ENCODE results near the gene SYNDIG1L. TPM values are rescaled to one million over a fixed set of nuclear protein-coding genes. Genes with fewer than 3 reads are reported as not detected.

Gene SYNDIG1L
- total RNA-seq (not detected), polyA plus RNA-seq (0.19 TPM)

DNA sequence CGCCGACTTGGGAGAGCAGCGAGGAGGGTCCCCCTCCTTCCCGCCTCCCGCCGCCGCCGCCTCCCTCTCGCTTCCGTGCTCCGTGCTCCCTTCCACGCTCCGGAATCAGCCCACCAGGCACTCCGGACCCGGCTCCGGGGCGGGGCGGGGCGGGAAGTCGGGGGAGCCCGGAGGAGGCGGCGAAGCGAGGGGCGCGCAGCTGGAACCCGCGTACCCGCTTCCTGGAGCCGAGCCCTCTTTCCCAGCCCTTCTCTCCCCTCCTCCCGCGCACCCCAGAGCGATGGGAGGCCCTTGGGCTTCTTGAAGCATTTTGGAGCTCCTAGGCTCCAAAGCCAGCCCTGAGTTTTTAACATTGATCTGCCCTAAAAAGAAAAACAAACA, at the start of gene SYNDIG1L:
SYNDIG1L (minus strand) TSS at position 9 of the 381 bp plus-strand sequence. CDS start 16,466 bp downstream, outside the sequence.
- Histone ChIP-seq H3K27ac (ENCODE audit: low read depth) (no peak within 1 kb of the TSS), H3K36me3 (ENCODE audit: insufficient read depth) (no peaks in the 10 kb centered on the region), H3K4me1 (ENCODE audit: insufficient read depth) (peaks cover 2% of the 10 kb centered on the region), H3K4me3 (ENCODE audit: low read depth, low read length) (no peak within 1 kb of the TSS)
- 2% methylated on average over 33 of the region's 33 CpGs for WGBS
- no peak for DNase-seq (ENCODE audit: extremely low spot score)

DNA sequence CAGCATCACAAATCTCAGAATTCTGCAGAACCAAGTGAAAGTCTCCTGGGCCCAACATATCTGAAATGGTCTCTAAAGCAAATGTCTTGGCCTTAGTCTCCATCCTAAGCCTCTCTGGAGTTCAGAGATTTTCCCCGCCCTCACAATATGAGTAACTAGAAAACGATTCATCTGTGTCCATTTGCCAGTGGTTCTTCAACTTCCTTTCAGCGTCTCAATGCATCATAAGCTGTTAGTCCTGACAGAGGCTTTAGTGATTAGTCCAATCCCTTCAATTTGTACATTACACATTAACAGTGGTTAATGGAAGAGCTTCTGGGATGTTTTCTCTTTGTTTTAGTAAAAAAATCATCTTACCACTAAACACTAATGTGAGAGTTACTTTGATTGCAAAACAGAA, 49.7 kb upstream of the SYNDIG1L start:
- Histone ChIP-seq H3K27ac (ENCODE audit: low read depth) (no peak overlapping the region), H3K4me1 (ENCODE audit: insufficient read depth) (no peaks in the 10 kb centered on the region), H3K36me3 (ENCODE audit: insufficient read depth) (no peaks in the 10 kb centered on the region), H3K4me3 (ENCODE audit: low read depth, low read length) (no peak overlapping the region)
- no peak for DNase-seq (ENCODE audit: extremely low spot score)
- 43% methylated on average over 3 of the region's 3 CpGs for WGBS

DNA sequence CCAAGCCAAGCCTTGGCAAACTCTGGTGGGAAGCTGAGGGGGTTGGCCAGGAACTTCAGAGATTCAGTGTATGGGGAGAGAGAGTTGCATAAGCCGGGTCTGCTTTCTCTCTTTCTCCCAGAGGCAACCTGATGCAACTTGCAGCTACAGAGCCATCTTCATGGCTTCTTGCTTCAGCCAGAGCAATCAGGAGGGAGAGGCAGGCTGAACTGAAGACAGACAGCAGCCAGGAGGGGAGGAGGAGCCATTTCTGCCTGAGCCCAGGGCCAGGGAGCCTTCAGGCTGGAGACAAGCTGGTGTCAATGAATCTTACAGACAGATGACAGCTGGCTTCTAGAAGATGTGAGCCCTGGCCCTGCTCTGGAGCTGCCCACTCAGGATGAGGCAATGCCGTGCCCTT, 48.4 kb upstream of the SYNDIG1L start:
- Histone ChIP-seq H3K36me3 (ENCODE audit: insufficient read depth) (no peaks in the 10 kb centered on the region), H3K4me3 (ENCODE audit: low read depth, low read length) (no peak overlapping the region), H3K27ac (ENCODE audit: low read depth) (no peak overlapping the region), H3K4me1 (ENCODE audit: insufficient read depth) (no peaks in the 10 kb centered on the region)
- WGBS: 80% methylated on average over 2 of the region's 2 CpGs
- no peak for DNase-seq (ENCODE audit: extremely low spot score)

DNA sequence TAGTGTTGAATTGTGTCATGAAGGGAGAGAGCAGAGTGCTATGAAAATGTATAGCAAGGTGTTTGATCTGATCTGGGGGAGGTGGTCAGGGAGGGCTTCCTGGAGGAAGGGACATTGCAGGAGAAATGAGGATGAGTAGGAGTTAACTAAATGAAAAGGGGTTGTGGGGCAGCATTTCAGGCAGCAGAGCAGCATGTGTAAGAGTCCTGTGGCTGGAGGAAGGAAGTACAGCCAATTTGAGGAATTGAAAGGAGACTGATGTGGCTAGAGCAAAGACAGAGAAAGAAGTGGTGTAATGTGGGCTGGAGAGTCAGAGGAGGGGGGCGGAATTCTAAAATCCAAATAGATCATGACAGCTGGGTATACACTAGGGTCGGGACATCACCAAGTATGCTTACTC, 46.6 kb upstream of the SYNDIG1L start:
- Histone ChIP-seq H3K4me1 (ENCODE audit: insufficient read depth) (no peaks in the 10 kb centered on the region), H3K4me3 (ENCODE audit: low read depth, low read length) (no peak overlapping the region), H3K27ac (ENCODE audit: low read depth) (no peak overlapping the region), H3K36me3 (ENCODE audit: insufficient read depth) (no peaks in the 10 kb centered on the region)
- 94% methylated on average over 2 of the region's 2 CpGs for WGBS
- DNase-seq (ENCODE audit: extremely low spot score): no peak

DNA sequence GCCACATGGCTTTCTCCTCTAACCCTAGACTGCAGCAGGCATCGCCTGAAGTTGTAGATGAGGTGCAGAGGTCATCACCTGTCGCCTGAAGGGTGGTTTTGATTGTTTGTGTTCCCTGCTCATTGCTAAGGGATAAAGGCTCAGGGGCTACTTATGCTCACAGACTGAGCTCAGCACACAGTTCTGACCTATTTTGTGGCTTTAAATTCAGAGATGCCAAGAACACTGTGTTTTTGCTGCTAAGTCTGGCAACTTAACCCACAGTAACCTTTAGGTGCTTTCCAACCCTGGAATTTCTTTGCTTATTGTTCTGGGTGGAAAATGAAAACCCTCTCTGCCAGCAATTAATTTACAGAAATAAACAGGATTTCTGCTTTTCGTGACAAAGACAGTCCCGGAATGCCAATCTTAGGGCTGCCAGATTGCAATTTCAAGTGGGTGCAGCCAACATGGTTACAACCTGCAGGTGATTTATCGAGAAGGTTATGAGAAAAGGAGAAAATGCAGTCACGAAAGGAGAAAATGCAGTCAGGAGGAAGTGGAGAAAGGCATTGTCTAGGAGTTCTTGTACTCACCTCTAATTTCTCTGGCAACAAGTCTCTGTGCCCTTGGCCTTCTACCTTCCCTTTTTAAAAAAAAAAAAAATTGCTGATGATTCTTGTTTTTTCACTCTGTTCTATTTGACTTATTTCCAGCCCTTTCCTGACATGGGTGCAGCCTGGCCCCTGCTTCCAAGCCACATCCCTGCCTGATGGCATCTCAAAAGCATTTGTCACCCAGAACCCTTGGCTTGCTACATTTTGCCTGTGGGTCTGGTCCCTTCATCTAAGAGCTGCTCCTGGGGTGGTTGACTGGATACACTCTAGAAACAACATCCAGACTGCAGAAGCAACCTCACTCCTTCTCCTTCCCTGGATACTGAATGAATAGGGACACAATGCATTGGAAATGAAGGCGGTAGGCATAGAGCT, 43.8 kb upstream of the SYNDIG1L start:
- Histone ChIP-seq H3K27ac (ENCODE audit: low read depth) (no peak overlapping the region), H3K36me3 (ENCODE audit: insufficient read depth) (no peaks in the 10 kb centered on the region), H3K4me1 (ENCODE audit: insufficient read depth) (no peaks in the 10 kb centered on the region), H3K4me3 (ENCODE audit: low read depth, low read length) (no peak overlapping the region)
- WGBS: 83% methylated on average over 7 of the region's 7 CpGs
- no peak for DNase-seq (ENCODE audit: extremely low spot score)

DNA sequence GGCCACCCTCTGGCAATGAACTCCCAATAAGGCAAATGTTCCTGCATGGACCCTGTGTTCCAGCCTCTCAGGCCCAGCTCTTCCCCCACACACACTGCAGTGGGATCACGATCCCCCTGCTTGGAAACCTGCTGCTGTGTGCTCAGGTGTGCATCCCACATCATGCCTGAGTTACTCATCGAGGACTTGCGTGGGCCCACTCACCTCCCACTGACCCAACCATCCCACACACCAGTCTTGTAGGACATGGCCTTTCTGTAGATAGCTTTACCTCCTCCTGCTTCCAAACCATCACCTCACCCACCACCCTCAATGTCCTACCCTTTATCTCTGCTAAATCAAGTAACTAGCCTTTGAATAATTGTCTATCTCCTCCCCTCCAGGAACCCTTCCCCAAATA, 42.5 kb upstream of the SYNDIG1L start:
- Histone ChIP-seq H3K4me3 (ENCODE audit: low read depth, low read length) (no peak overlapping the region), H3K4me1 (ENCODE audit: insufficient read depth) (no peaks in the 10 kb centered on the region), H3K36me3 (ENCODE audit: insufficient read depth) (no peaks in the 10 kb centered on the region), H3K27ac (ENCODE audit: low read depth) (no peak overlapping the region)
- 96% methylated on average over 3 of the region's 3 CpGs for WGBS
- no peak for DNase-seq (ENCODE audit: extremely low spot score)

DNA sequence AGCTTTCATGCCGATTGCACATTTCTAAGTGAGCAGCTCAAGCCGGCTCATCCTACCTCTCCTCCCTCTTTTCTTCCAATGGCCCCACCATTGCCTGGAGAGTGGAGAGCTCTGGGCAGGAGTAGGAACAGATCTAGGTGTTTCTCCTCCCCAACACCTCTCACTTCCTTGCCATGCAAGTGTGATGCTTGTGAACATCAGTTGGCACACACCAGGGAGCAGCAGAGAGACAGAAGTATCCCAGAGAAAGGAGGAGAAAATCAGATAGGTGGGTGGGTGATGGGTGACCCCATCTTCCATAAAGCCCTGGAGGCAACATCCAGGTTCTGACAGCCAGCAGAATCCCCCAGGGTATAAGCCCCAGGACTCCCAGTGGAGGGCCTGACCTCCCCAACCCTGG, 39.3 kb upstream of the SYNDIG1L start:
- no peaks in the 10 kb centered on the region for H3K4me1 ChIP-seq (ENCODE audit: insufficient read depth)
- WGBS: 82% methylated on average over 2 of the region's 2 CpGs
- H3K36me3 ChIP-seq (ENCODE audit: insufficient read depth): no peaks in the 10 kb centered on the region
- DNase-seq (ENCODE audit: extremely low spot score): no peak
- no peak overlapping the region for H3K4me3 ChIP-seq (ENCODE audit: low read depth, low read length)
- no peak overlapping the region for H3K27ac ChIP-seq (ENCODE audit: low read depth)

DNA sequence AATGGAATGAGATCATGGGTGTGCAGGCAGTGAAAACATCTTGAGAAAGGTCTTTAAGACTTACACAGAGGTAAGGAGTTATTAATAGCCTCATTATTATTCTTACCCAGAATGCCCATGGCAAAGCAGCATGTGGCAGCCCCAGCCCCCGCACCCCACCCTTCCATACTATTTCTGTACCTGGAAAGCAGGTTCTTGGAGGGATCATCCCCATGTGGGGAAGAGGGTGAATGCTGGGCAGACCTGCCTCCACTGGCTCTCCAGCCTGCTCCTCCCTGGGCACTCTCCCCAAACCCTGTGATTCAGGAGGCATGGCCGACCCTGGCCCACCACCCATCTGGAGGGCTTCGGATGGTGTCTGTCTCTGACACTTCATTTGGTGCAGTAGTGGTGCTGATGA, 38.8 kb upstream of the SYNDIG1L start:
- WGBS: 91% methylated on average over 3 of the region's 3 CpGs
- Histone ChIP-seq H3K36me3 (ENCODE audit: insufficient read depth) (no peaks in the 10 kb centered on the region), H3K4me1 (ENCODE audit: insufficient read depth) (no peaks in the 10 kb centered on the region), H3K27ac (ENCODE audit: low read depth) (no peak overlapping the region), H3K4me3 (ENCODE audit: low read depth, low read length) (no peak overlapping the region)
- DNase-seq (ENCODE audit: extremely low spot score): no peak

DNA sequence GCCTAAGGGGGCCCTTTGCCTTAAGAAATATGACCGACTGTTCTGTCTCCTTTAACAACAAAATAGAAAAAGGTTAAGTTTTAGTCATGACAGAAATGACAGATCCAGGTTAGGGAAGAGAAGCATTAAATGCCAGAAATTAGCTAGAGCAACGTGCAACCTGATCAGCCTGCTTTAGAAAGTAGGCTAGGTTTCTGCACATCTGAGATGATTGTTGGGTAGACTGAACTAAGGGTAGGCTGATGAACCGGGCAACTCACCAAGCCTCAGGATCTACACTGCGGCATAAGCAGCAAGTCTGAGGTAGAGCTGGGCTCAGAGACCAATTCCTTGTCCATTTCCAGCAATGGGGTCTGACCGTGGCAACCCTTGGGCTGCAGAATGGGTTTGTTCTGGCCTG, 37.7 kb upstream of the SYNDIG1L start:
- no peaks in the 10 kb centered on the region for H3K4me1 ChIP-seq (ENCODE audit: insufficient read depth)
- H3K27ac ChIP-seq (ENCODE audit: low read depth): no peak overlapping the region
- 82% methylated on average over 5 of the region's 5 CpGs for WGBS
- no peak overlapping the region for H3K4me3 ChIP-seq (ENCODE audit: low read depth, low read length)
- no peak for DNase-seq (ENCODE audit: extremely low spot score)
- no peaks in the 10 kb centered on the region for H3K36me3 ChIP-seq (ENCODE audit: insufficient read depth)

DNA sequence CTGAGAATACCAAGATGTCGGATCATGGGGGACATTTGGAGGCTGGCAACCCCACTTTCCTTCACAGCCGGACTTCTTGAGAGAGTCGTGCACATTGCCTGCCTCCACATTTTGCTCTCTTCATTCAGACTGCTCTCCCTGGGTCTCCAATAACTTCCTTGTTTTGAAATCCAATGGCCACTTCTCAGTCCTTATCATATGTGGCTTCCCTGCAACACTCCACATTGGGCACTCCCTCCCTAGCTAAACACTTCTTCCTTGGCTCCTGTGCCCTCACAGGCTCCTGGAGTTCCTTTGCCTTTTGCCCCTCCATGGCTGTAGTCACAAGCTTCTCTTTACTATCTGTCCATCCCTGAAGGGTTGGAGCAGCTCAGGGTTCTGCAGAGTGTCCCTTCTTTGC, 37.0 kb upstream of the SYNDIG1L start:
- WGBS: 87% methylated on average over 3 of the region's 3 CpGs

DNA sequence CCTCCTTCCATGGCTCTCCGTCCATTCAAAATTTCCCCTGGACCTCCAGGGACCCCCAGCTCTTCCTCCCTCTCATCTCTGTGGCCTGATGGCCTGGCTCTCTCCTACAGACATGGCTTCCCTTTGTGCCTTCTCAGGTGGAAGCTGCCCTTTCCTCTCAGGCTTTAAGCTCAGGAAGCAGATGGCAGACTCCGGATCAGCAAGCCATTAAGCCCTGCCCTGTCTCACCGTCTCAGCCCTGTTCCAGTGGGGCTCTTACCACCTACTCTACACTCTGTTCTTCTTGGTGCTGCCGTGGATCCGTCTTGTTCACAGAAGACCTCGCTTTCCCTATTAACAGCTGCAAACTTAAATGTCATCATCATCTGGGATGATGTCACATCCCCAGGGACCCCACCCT, 34.0 kb upstream of the SYNDIG1L start:
- no peak overlapping the region for H3K27ac ChIP-seq (ENCODE audit: low read depth)
- WGBS: 80% methylated on average over 6 of the region's 6 CpGs
- H3K4me1 ChIP-seq (ENCODE audit: insufficient read depth): no peaks in the 10 kb centered on the region
- DNase-seq (ENCODE audit: extremely low spot score): no peak
- no peaks in the 10 kb centered on the region for H3K36me3 ChIP-seq (ENCODE audit: insufficient read depth)
- H3K4me3 ChIP-seq (ENCODE audit: low read depth, low read length): no peak overlapping the region

More for the DNA sequence above, 37.0 kb upstream of the SYNDIG1L start:
- no peaks in the 10 kb centered on the region for H3K36me3 ChIP-seq (ENCODE audit: insufficient read depth)
- no peak for DNase-seq (ENCODE audit: extremely low spot score)
- no peak overlapping the region for H3K4me3 ChIP-seq (ENCODE audit: low read depth, low read length)
- no peaks in the 10 kb centered on the region for H3K4me1 ChIP-seq (ENCODE audit: insufficient read depth)
- no peak overlapping the region for H3K27ac ChIP-seq (ENCODE audit: low read depth)

DNA sequence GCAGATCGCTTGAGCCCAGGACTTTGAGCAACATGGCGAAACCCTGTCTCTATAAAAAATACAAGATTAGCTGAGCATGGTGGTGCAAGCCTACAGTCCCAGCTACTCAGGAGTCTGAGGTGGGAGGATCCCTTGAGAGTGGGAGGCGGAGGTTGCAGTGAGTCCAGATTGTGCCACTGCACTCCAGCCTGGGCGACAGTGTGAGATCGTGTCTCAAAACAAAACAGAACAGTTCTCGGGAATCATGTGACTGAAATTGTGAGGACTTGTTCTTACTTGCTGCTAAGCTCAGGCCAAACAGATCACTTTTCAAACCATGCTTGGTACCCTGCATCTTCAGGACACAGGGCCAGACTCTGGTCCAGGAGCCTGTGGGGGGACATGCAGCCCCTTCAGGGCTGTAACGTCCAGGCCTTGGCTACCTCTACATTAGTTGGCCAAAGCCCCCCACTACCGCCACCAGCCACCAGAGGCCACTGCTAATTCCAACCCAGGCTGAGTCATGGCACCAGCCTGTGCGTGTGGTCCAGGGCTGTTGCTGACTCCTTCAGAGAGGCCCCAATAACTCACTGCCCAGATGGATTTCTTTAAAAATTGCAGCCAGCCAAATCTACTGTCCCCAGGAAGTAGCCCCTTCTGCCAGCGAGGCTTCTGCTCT, 33.4 kb upstream of the SYNDIG1L start:
- Histone ChIP-seq H3K36me3 (ENCODE audit: insufficient read depth) (no peaks in the 10 kb centered on the region), H3K27ac (ENCODE audit: low read depth) (no peak overlapping the region), H3K4me1 (ENCODE audit: insufficient read depth) (no peaks in the 10 kb centered on the region), H3K4me3 (ENCODE audit: low read depth, low read length) (no peak overlapping the region)
- 67% methylated on average over 10 of the region's 10 CpGs for WGBS
- no peak for DNase-seq (ENCODE audit: extremely low spot score)

DNA sequence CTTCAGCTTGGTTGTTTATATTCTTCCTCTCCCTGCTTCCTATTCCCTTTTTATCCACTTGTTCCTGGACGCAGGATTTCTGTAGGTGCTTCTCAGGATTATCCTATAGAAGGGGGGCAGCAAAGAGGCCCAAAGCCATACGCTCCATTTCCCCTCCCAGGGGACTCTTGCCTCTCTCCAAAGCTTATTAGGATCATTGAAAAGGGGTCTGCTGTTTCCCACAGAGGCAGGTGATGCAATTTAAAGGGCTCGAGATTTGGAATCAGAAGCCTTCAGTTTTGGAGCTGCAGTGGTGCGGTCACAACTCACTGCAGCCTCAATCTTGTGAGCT, 31.5 kb upstream of the SYNDIG1L start:
- no peak overlapping the region for H3K4me3 ChIP-seq (ENCODE audit: low read depth, low read length)
- no peak for DNase-seq (ENCODE audit: extremely low spot score)
- no peaks in the 10 kb centered on the region for H3K4me1 ChIP-seq (ENCODE audit: insufficient read depth)
- WGBS: 74% methylated on average over 4 of the region's 4 CpGs
- H3K27ac ChIP-seq (ENCODE audit: low read depth): no peak overlapping the region
- H3K36me3 ChIP-seq (ENCODE audit: insufficient read depth): no peaks in the 10 kb centered on the region
